MM.1S (cell line): Measurements from ENCODE around the gene TET3.

Source experiments
- EZH2 ChIP-seq: fragments of 300-600 bp; sonication (generic); optimal IDR thresholded peaks from 2 replicates; pipeline ENCODE3; 2017; ENCODE audit warnings: low read depth, mild to moderate bottlenecking, antibody characterized with exemption, low read length, mixed read lengths
- EZH2phosphoT487 ChIP-seq: fragments of 300-600 bp; sonication (generic); IDR thresholded peaks from 2 replicates; pipeline ENCODE4 v1.6.1; 2018; ENCODE audit warnings: antibody characterized with exemption, low read length
- TF ChIP-seq, protein P1 (sequence below): fragments of 300-600 bp; sonication (generic); IDR thresholded peaks from 2 replicates; pipeline ENCODE4 v1.5.1; 2016; ENCODE audit warnings: antibody characterized with exemption, low read length, mixed read lengths

DNA sequence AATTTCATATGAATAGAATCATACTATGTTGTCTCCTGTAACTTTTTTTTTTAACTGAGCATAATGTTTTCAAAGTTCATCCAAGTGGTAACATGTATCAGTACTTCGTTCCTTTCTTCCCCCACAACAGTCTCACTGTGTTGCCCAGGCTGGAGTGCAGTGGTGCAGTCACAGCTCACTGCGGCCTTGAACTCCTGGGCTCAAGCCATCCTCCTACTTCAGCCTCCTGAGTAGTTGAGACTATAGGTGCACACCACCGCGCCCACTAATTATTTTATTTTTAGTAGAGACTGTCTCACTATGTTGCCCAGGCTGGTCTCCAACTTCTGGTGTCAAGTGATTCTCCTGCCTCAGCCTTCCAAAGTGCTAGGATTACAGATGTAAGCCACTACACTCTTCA lies 23.4 kb upstream of the TET3 start:
- TF ChIP-seq EZH2 (no peak), EZH2phosphoT487 (no peak)
- TF ChIP-seq, protein P1, sequence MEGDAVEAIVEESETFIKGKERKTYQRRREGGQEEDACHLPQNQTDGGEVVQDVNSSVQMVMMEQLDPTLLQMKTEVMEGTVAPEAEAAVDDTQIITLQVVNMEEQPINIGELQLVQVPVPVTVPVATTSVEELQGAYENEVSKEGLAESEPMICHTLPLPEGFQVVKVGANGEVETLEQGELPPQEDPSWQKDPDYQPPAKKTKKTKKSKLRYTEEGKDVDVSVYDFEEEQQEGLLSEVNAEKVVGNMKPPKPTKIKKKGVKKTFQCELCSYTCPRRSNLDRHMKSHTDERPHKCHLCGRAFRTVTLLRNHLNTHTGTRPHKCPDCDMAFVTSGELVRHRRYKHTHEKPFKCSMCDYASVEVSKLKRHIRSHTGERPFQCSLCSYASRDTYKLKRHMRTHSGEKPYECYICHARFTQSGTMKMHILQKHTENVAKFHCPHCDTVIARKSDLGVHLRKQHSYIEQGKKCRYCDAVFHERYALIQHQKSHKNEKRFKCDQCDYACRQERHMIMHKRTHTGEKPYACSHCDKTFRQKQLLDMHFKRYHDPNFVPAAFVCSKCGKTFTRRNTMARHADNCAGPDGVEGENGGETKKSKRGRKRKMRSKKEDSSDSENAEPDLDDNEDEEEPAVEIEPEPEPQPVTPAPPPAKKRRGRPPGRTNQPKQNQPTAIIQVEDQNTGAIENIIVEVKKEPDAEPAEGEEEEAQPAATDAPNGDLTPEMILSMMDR, result no peak
